HL-60 (cell line): Measurements from ENCODE around the gene CFTR.

Experiments
- DNase-seq, 2 experiments: peaks; one replicate each; pipeline ENCODE4 v3.0.0-alpha.2; 2010 to 2020; ENCODE audit warnings: low read depth in 1 of 2, low spot score in 1 of 2
- H3K27ac ChIP-seq: fragments of 250-450 bp; sonication (Bioruptor Pico); replicated peaks from 2 replicates; pipeline ENCODE4 v1.5.1; 2020; ENCODE audit warnings: mild to moderate bottlenecking, moderate library complexity
- H3K27me3 ChIP-seq: fragments of 250-450 bp; sonication (Bioruptor Pico); 2 replicates; pipeline ENCODE4 v1.5.1; 2021; ENCODE audit warnings: mild to moderate bottlenecking, moderate library complexity; ENCODE audit not compliant: insufficient read depth, poor library complexity, severe bottlenecking
- H3K4me3 ChIP-seq: replicated peaks from 2 replicates; pipeline ENCODE4 v1.5.1; 2011; ENCODE audit warnings: mild to moderate bottlenecking, control low read depth, low read length; ENCODE audit not compliant: insufficient read depth
- CTCF ChIP-seq: IDR thresholded peaks from one replicate; pipeline ENCODE4 v1.5.1; 2011; ENCODE audit warnings: low read length, control low read depth, inconsistent platforms; ENCODE audit not compliant: insufficient read depth
- GABPA ChIP-seq: IDR thresholded peaks from 2 replicates; pipeline ENCODE4 v1.6.1; 2012; ENCODE audit warnings: low read depth
- POLR2AphosphoS5 ChIP-seq: IDR thresholded peaks from 2 replicates; pipeline ENCODE4 v1.6.1; 2012; ENCODE audit warnings: low read depth
- SPI1 ChIP-seq: IDR thresholded peaks from 2 replicates; pipeline ENCODE4 v1.6.1; 2012; ENCODE audit warnings: low read depth, mild to moderate bottlenecking, borderline replicate concordance
- TF ChIP-seq, protein P1 (sequence below): IDR thresholded peaks from 2 replicates; pipeline ENCODE4 v1.6.1; 2012; ENCODE audit warnings: low read depth; ENCODE audit not compliant: insufficient replicate concordance

The CFTR gene

GRCh38 chr7:117716707-117717299, 237.0 kb downstream of the CFTR start:
- H3K27me3 ChIP-seq: peaks cover 4% of the 10 kb centered on the region
- H3K27ac ChIP-seq: no peak overlapping the region
- DNase-seq: no peak
- TF ChIP-seq CTCF (no peak), SPI1 (no peak), POLR2AphosphoS5 (no peak), GABPA (no peak)
- TF ChIP-seq, protein P1, sequence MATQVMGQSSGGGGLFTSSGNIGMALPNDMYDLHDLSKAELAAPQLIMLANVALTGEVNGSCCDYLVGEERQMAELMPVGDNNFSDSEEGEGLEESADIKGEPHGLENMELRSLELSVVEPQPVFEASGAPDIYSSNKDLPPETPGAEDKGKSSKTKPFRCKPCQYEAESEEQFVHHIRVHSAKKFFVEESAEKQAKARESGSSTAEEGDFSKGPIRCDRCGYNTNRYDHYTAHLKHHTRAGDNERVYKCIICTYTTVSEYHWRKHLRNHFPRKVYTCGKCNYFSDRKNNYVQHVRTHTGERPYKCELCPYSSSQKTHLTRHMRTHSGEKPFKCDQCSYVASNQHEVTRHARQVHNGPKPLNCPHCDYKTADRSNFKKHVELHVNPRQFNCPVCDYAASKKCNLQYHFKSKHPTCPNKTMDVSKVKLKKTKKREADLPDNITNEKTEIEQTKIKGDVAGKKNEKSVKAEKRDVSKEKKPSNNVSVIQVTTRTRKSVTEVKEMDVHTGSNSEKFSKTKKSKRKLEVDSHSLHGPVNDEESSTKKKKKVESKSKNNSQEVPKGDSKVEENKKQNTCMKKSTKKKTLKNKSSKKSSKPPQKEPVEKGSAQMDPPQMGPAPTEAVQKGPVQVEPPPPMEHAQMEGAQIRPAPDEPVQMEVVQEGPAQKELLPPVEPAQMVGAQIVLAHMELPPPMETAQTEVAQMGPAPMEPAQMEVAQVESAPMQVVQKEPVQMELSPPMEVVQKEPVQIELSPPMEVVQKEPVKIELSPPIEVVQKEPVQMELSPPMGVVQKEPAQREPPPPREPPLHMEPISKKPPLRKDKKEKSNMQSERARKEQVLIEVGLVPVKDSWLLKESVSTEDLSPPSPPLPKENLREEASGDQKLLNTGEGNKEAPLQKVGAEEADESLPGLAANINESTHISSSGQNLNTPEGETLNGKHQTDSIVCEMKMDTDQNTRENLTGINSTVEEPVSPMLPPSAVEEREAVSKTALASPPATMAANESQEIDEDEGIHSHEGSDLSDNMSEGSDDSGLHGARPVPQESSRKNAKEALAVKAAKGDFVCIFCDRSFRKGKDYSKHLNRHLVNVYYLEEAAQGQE: no peak
- no peak overlapping the region for H3K4me3 ChIP-seq

DNA sequence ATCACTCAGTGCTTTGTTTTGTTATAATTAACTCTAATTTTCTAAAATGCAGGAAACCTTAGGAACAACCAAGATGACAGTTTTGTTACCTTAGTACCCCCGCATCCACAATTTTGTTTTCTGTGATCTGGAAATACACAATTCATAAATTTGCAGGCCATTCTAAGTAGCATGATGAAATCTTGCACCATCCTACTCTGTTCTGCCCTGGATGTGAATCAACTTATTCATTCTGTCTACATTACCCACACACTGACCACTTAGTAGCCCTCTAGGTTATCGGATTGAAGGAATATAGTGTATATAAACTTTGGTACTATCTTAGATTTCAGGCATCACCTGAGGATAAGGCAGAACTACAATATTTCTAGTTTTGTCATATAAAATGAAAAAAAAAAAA, 237.5 kb downstream of the CFTR start:
- no peak overlapping the region for H3K4me3 ChIP-seq
- DNase-seq: no peak
- no peak overlapping the region for H3K27ac ChIP-seq
- H3K27me3 ChIP-seq: peaks cover 4% of the 10 kb centered on the region
- TF ChIP-seq CTCF (no peak), POLR2AphosphoS5 (no peak), SPI1 (no peak), GABPA (no peak)
- TF ChIP-seq, protein P1: no peak
